MM.1S (cell line): Measurements from ENCODE around the gene TIFAB.

Experiments
- DNase-seq: peaks from one replicate; pipeline ENCODE4 v3.0.0-alpha.2; 2015
- H2AFZ ChIP-seq: fragments of 300-600 bp; sonication (generic); 2 replicates; pipeline ENCODE4 v1.6.0; 2016; ENCODE audit warnings: antibody characterized with exemption, low read length
- H3F3A ChIP-seq: fragments of 300-600 bp; sonication (generic); 2 replicates; pipeline ENCODE4 v1.6.1; 2016; ENCODE audit warnings: mild to moderate bottlenecking, antibody characterized with exemption, low read length, moderate library complexity, mixed read lengths; ENCODE audit not compliant: insufficient read depth
- H3K27ac ChIP-seq: fragments of 300-600 bp; sonication (generic); 2 replicates; pipeline ENCODE4 v1.5.1; 2016; ENCODE audit warnings: mild to moderate bottlenecking, low read length
- H3K27me3 ChIP-seq: fragments of 300-600 bp; sonication (generic); replicated peaks from 2 replicates; pipeline ENCODE4 v1.6.0; 2016; ENCODE audit warnings: low read length; ENCODE audit not compliant: insufficient read depth
- H3K36me3 ChIP-seq: fragments of 300-600 bp; sonication (generic); replicated peaks from 2 replicates; pipeline ENCODE4 v1.6.1; 2016; ENCODE audit warnings: mild to moderate bottlenecking, low read length, mixed read lengths; ENCODE audit not compliant: insufficient read depth
- H3K4me1 ChIP-seq: fragments of 300-600 bp; sonication (generic); 2 replicates; pipeline ENCODE4 v1.6.1; 2016; ENCODE audit warnings: low read length, mixed read lengths
- H3K4me2 ChIP-seq: fragments of 300-600 bp; sonication (generic); 2 replicates; pipeline ENCODE4 v1.6.0; 2016; ENCODE audit warnings: low read depth, low read length
- H3K4me3 ChIP-seq: fragments of 300-600 bp; sonication (generic); 2 replicates; pipeline ENCODE4 v1.5.1; 2016; ENCODE audit warnings: low read length, mixed read lengths
- H3K79me2 ChIP-seq: fragments of 300-600 bp; sonication (generic); 2 replicates; pipeline ENCODE4 v1.6.1; 2016; ENCODE audit warnings: mixed run types, low read length, mixed read lengths
- H3K9ac ChIP-seq: fragments of 300-600 bp; sonication (generic); 2 replicates; pipeline ENCODE4 v1.6.1; 2016; ENCODE audit warnings: low read length, mixed read lengths
- H3K9me2 ChIP-seq: fragments of 300-600 bp; sonication (generic); replicated peaks from 2 replicates; pipeline ENCODE4 v1.6.1; 2016; ENCODE audit warnings: mild to moderate bottlenecking, low read length, mixed read lengths; ENCODE audit not compliant: insufficient read depth
- H3K9me3 ChIP-seq: fragments of 300-600 bp; sonication (generic); replicated peaks from 2 replicates; pipeline ENCODE4 v1.6.1; 2016; ENCODE audit warnings: mild to moderate bottlenecking, low read length, mixed read lengths; ENCODE audit not compliant: insufficient read depth
- H4K20me1 ChIP-seq: fragments of 300-600 bp; sonication (generic); 2 replicates; pipeline ENCODE4 v1.6.1; 2016; ENCODE audit warnings: mild to moderate bottlenecking, low read length, moderate library complexity, mixed read lengths; ENCODE audit not compliant: insufficient read depth
- EZH2 ChIP-seq: fragments of 300-600 bp; sonication (generic); optimal IDR thresholded peaks from 2 replicates; pipeline ENCODE3; 2017; ENCODE audit warnings: low read depth, mild to moderate bottlenecking, antibody characterized with exemption, low read length, mixed read lengths
- EZH2phosphoT487 ChIP-seq: fragments of 300-600 bp; sonication (generic); IDR thresholded peaks from 2 replicates; pipeline ENCODE4 v1.6.1; 2018; ENCODE audit warnings: antibody characterized with exemption, low read length
- TF ChIP-seq, protein P1 (sequence below): fragments of 300-600 bp; sonication (generic); IDR thresholded peaks from 2 replicates; pipeline ENCODE4 v1.5.1; 2016; ENCODE audit warnings: antibody characterized with exemption, low read length, mixed read lengths

Gene TIFAB

DNA sequence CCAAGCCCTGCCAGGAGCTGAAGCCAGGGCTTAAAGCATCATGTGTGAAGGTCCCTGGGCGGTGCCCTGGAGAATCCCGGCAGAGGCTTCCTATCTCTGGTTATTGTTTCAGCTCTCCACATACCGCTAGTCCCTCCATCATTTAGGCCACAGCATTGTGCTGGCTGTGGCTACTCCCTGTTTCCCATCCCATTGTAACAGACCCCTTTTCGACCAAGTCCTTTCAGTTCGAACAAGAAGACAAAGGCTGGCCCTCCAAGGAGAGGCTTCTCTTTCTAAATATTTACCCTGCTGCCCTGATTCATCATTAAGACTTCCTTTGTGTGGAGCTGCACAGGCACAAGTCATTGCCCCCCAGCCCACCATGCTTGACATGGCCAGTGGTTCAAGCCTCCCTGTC, 42.0 kb upstream of the TIFAB start:
- no peaks in the 10 kb centered on the region for H3K9me2 ChIP-seq
- no peaks in the 10 kb centered on the region for H3K36me3 ChIP-seq
- H3K9me3 ChIP-seq: no peaks in the 10 kb centered on the region
- DNase-seq: no peak
- no peak overlapping the region for H3K4me2 ChIP-seq
- no peak overlapping the region for H3K27ac ChIP-seq
- H3K9ac ChIP-seq: no peak overlapping the region
- peaks cover 13% of the 10 kb centered on the region; the same call in 1 of the 2 replicates for H3K27me3 ChIP-seq
- no peaks in the 10 kb centered on the region for H3F3A ChIP-seq
- H3K4me3 ChIP-seq: no peak overlapping the region
- H3K79me2 ChIP-seq: no peaks in the 10 kb centered on the region
- no peak overlapping the region for H2AFZ ChIP-seq
- no peaks in the 10 kb centered on the region for H3K4me1 ChIP-seq
- TF ChIP-seq EZH2phosphoT487 (no peak), EZH2 (no peak)
- TF ChIP-seq, protein P1, sequence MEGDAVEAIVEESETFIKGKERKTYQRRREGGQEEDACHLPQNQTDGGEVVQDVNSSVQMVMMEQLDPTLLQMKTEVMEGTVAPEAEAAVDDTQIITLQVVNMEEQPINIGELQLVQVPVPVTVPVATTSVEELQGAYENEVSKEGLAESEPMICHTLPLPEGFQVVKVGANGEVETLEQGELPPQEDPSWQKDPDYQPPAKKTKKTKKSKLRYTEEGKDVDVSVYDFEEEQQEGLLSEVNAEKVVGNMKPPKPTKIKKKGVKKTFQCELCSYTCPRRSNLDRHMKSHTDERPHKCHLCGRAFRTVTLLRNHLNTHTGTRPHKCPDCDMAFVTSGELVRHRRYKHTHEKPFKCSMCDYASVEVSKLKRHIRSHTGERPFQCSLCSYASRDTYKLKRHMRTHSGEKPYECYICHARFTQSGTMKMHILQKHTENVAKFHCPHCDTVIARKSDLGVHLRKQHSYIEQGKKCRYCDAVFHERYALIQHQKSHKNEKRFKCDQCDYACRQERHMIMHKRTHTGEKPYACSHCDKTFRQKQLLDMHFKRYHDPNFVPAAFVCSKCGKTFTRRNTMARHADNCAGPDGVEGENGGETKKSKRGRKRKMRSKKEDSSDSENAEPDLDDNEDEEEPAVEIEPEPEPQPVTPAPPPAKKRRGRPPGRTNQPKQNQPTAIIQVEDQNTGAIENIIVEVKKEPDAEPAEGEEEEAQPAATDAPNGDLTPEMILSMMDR: no peak
- H4K20me1 ChIP-seq: no peaks in the 10 kb centered on the region

DNA sequence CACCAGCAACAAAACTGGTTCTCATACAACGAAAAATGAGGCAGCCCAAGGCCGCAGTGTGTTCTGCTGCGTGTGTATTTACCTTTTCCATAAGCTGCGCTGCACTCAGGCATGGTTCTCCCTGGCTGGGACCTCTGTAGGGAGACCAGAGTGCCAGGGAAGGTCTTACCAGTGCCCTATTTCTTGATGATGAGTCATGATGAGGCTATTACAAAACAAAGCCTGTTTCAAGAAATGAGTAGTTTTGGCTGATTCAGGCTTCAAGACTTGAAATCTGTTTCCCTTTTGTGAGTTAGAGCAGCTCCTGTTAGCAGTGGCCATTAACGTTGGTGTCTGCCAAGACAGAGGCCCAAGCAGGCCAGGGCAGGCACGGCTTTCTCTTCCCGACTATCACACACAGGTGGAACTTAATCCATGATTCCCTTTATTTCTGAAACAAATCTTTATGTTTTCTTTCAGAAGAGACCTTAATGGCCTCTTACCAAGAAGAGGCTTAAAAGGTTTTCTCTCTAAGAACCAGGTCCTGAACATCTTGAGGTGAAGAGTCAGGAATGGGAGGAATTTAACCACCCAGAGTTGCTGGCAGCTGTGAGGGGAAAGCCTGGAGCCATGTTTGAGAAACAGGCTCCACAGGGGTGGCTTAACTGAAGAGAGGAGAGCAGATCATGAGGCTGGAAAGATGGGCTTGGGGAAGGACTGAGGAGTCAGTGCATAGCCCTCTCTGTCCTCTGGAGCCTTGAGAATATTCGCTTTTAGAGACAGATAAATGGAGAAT, 41.4 kb upstream of the TIFAB start:
- H3K27me3 ChIP-seq: peaks cover 19% of the 10 kb centered on the region; the same call in 1 of the 2 replicates
- H2AFZ ChIP-seq: no peak overlapping the region
- no peak overlapping the region for H3K9ac ChIP-seq

DNA sequence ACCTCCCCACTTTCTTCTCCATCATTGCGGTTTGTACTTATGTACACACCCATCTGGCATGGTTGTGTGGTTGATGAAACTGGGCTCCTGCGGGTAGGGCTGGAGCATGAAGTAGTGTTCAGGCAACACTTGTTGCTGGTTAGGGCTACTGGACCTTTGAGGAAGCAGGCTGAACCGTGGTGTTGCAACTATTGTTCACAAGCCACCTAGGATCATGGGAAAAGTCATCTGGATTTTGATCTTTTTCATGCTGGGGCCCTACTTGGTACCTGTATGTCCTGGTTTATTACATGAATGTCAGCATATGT, 40.1 kb upstream of the TIFAB start:
- Histone ChIP-seq H3K27ac (no peak overlapping the region), H2AFZ (no peak overlapping the region), H3K9me2 (no peaks in the 10 kb centered on the region), H3K4me1 (no peaks in the 10 kb centered on the region), H4K20me1 (no peaks in the 10 kb centered on the region), H3K36me3 (no peaks in the 10 kb centered on the region), H3F3A (no peaks in the 10 kb centered on the region), H3K4me3 (no peak overlapping the region), H3K9ac (no peak overlapping the region), H3K27me3 (peaks cover 26% of the 10 kb centered on the region; the same call in 1 of the 2 replicates), H3K9me3 (no peaks in the 10 kb centered on the region), H3K79me2 (no peaks in the 10 kb centered on the region), H3K4me2 (no peak overlapping the region)
- no peak for TF ChIP-seq EZH2
- TF ChIP-seq, protein P1: no peak
- TF ChIP-seq EZH2phosphoT487: no peak
- DNase-seq: no peak

More for the DNA sequence above, 41.4 kb upstream of the TIFAB start:
- no peaks in the 10 kb centered on the region for H3K9me3 ChIP-seq
- H3K4me2 ChIP-seq: no peak overlapping the region
- no peaks in the 10 kb centered on the region for H3K4me1 ChIP-seq
- no peaks in the 10 kb centered on the region for H3K79me2 ChIP-seq
- TF ChIP-seq, protein P1: no peak
- TF ChIP-seq EZH2phosphoT487 (no peak), EZH2 (no peak)
- H4K20me1 ChIP-seq: no peaks in the 10 kb centered on the region
- DNase-seq: no peak
- no peaks in the 10 kb centered on the region for H3F3A ChIP-seq
- H3K27ac ChIP-seq: no peak overlapping the region
- H3K36me3 ChIP-seq: no peaks in the 10 kb centered on the region
- H3K4me3 ChIP-seq: no peak overlapping the region
- no peaks in the 10 kb centered on the region for H3K9me2 ChIP-seq
